SW 1271 (cell line): ENCODE measurements around the gene HES7.
"Not testable (repeated sequence)": the region's sequence is repeated elsewhere in the genome, so short reads cannot be mapped to it uniquely, and the experiment has no call there.

Source experiments
- DNase-seq, 2 experiments: peaks; one replicate each; lab custom pipeline; 2025; lab: John Stamatoyannopoulos, UW

The HES7 gene

DNA sequence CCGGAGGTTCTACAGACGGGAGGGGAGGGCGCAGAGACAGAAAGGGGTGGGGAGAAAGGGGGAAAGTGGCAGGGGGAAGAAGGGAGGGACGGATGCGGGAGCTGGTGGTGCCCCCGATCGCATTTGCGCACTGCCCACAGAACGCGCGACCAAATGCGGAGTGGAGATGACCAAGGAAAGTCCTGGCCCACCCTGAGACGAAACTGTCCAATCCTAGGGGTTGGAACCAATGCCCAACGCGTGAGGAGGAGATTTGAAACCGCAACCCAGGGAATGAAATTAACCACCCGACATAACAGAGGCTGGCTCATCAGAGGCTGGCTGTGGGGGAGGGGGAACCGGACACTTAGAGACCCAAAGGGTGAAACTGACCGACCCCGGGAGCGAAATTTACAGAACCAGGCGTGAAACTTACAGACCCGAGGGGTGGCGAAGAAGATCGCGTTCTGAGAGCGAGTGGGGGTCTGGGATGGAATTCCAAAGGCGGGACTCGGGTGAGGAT lies 1.4 kb downstream of the HES7 start:
- DNase-seq = peak; percentile 57 to 77

DNA sequence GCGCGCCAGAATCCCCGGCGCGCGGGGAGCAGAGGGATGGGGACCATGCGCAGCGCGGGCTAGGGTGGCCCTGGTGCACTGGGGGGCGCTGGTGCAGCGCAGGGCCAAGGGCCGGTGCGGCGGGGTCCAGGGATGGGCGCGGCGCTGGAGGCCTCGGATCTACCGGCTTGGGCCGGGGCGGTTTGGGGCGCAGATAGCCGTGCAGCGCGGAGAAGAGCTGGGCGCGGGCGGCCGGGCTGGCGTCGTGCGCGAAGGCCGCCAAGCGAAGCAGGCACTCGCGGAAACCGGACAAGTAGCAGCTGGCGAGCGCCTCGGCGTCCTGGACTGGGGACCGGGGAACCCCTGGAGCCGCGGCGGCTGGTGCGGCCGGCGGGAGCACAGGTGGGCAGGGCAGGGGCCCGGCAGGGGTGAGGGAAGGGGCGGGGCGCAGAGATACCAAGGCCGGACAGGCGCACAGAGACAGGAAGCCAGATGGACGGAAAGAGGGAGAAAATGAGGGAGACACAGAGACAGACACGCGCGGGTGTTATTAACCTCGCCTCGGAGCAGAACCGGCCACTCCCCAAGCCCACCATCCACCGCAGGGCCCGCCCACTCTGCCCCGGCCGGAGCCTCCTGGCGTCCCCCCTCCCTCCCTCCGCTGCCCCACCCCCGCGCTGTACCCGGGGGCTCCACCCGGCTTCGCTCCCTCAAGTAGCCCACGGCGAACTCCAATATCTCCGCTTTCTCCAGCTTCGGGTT lies 2.1 kb downstream of the HES7 start:
- peak; percentile 56 to 78 for DNase-seq

DNA sequence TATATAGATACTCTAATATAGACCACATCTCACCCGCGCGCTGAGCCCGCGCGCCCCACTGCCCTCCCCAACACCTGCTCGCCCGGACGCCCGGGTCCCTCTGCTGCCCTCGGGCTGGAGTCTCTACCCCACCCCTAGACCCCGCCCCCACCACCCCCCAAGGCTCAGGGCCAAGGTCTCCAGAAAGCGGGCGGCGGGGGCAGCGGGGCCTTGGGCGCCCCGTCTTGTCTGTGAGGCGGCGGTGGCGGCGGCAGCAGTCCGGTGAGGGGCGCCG lies 2.6 kb downstream of the HES7 start:
- DNase-seq = no peak

DNA sequence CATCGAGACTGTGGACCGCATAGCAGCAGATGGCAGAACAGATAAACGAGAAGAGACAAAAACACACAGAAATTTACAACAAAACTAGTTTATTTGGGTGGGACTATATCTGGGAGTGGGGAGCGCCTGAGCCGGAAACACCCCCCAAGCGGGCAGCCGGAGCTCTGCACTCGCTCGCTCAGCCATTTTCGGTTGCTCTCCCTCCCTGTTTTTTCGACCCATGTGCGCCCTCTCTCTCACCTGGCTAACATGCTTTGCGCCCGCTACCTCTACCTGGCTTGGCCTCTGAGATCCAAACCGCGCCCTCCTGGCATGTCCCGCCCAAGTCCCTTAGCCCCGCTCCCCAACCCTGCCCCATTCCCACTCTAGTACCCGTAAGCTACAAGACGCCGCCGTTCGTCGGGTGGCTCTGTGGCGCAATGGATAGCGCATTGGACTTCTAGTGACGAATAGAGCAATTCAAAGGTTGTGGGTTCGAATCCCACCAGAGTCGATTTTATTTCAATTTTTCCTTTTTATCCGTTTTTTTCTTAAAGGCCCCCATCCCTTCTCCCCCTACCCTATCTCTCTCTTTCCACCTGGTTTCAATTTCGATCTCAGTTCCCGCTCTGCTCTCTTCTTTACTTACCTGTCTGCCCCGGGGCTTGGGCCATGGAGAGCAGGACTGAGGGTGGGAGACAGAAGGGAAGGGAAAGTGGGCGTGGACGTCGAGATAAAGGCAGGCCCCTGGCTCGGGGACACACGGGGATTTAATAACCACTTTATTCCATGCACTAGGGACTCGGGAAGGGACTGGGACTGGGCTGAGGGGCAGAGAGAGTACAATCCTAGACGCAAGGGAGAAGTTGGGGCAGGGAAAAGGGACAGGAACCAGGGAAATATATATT lies 3.1 kb downstream of the HES7 start:
- DNase-seq = peak; percentile 74 to 87

DNA sequence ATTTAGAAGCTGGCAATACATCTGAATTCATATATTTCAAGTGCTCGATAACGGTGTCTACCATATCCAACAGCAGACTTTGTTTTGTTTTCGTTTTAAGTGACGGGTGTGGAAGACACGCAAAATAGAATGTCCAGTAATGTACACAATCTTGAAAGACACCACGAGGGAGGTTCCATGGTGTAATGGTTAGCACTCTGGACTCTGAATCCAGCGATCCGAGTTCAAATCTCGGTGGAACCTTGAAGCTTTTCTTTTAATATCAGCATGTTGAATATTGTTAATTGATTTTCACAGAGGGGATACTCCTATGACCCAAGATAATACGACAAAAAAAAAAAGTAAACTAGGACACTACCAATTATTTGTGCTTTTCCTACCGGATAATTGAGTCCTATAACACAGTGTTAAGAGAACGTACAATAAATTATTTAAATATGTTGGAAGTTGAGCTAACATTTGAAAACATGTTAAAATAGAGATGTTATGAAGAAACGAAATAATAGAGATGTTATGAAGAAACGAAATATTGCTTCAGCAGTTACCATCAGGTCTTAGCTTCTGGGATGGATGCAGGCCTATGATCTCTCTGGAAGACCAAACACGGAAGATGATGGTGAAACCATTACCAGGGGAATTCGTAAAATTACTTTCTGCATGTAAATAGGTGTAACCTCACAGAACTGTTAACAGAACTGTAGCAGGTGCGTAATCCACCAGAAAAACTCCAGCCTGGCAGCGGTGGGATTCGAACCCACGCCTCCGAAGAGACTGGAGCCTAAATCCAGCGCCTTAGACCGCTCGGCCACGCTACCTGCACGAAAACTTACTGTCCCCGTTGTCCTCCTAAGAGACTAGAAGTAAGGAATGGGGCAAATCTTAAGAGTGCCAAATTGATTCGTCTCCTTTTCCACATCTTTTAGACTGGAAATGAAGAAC lies 4.1 kb downstream of the HES7 start:
- DNase-seq = peak; percentile 90 to 93

DNA sequence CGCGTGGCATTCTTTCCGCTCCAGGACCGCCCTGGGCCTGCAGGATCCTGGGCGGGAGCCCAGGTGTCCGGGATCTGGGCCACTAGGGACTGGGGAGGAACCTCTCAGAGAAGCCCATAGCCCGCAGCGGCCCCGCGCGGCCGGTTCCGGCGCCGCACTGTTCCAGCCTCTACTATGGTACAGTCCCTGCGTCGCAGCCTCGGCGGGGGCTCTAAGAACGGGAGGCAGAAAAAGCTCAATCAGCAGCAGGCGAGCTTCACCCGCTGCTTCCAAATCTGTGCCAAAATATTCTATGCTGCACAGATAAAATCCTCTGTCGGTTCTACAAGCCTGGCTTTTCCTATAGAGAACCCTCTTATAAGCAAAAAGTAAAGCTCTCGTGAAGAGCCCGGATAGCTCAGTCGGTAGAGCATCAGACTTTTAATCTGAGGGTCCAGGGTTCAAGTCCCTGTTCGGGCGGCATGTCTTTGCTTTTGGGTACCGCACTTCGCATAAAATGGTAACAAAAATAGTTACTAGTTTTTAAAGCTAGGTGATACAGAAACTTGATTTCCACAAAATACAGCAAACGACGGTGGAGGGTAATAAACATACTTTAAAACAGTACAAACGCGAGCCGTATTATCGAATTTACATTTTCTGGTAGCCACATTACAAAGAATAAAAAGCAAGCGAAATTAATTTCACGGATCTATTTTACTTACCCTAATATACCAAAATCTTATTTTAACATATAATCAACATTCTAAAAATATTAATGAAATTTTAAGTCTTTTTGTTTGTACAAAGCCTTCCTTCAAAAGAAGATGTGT lies 4.9 kb downstream of the HES7 start:
- DNase-seq = peak; percentile 39 to 92

DNA sequence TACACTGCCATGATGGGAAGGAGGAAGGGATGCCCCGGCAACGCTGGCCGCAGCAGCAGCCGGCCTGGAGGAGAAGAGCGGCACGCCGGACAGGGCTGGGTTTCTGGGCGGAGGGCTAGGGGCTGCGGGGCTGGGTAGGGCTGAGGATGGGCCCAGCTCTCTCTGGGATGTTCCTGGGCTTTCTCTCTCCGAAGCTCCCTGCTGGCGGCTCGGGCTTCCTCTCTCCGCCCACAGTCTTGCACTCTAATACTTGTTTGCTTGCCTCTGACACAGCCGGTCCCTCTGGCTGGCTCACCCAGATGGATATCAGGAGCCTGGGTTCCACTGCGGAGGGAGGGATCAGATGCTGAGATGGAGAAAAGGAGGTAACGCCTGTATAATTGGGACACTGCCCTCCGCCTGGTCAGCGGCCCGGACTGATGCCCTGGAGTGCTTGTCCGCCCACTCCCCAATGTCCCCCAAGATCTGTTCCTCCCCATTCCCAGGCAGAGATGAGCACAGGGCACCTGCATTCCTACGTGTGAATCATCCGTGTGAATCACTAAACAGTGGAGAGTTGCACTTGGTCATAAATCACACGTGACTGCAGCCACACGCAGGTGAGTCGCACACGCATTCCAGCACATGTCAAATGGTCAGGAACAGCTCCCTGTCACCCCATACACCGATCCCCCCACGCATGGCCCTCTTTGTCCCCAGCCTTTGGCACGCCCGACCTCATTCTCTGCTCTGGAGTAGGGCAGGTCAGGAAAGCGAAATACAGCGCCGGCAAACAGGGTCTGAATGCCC lies 5.7 kb downstream of the HES7 start, which contains the start of gene ALOXE3:
Gene ALOXE3 (minus strand): TSS at position 535 of the 789 bp plus-strand sequence. CDS start 524 bp downstream, at position 11.
- peak in 1 of 2 experiments; percentile 65 for DNase-seq

DNA sequence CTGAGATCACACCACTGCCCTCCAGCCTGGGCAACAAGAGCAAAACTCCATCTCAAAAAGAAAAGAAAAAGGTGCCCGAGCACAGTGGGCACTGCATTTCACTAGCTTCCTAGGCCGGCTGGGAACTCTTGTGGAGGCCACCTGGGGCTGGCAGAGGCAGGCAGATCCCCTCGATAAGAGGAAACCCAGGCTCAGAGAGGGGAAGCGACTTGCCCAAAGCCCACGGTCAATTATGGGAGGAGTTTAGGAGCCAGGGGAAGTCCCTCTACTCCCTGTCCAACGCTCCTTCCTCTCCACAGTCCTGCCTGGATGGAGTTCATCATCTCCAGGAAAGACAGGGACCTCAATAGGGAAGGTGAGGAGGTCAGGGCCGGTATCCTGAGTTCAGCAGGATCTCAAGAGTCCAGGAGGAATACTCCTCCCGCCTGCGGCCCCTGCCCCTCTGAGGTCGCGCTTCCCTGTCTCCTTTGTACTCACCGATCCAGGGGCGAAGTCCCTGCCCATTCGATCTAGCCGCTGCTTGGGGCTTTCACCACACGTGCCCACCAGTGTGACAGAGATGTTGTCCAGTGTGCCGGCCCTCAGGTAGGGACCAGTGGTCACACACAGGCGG lies 6.4 kb downstream of the HES7 start:
- no peak for DNase-seq

DNA sequence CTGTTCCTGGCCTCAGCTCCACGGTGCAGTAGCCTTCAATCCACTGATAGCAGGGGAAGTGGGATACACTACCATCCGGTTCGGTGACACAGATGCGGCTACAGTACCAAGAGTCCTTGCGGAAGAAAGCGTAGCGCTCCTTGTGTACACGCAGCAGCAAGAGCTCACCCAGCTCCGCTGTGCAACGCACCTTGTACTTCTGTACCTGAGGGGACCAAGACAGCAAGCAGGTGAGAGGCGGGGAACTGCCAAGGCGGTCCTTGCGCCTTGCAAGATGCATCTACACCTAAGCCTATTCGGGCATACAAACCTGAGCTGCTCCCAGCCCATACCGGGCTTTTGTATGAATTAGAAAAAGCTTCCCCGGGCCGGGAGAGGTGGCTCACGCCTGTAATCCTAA lies 7.1 kb downstream of the HES7 start:
- no peak for DNase-seq

DNA sequence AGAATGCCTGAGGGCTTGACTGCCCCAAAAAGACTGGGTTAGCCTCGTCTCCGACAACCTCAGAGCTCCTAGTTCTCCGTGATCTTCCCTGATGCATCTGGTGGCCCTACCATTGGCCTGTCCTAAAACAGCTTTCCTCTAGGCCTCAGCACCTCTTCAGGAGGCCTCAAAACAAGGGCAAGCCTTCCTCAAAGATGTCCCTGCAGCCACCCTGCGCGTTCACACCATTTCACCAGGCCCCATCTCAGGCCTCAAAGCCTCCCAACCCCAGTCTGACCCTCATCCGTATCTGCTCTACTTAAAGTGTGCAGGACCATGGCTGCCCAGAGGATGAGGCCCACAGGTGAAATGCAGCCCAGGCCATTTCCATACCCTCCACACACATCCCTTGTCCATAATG lies 13.0 kb downstream of the HES7 start:
- no peak for DNase-seq

DNA sequence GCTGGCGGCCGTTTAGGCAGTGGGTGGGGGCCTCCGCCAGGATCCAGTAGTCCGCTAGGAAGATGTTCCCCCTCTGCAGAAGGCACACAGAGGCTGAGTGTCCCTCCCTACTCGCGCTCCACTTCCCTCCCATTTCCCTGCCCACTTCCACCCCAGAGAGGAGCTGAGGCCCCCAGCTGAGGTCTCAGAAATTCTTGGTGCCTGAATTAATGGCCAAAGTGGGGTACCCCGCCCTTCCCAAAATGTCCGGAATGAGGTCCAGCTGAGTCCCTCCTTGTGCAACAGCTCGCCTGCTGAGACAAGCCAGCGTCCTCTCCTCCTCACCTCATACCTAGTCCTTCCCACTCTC lies 13.5 kb downstream of the HES7 start:
- no peak for DNase-seq

DNA sequence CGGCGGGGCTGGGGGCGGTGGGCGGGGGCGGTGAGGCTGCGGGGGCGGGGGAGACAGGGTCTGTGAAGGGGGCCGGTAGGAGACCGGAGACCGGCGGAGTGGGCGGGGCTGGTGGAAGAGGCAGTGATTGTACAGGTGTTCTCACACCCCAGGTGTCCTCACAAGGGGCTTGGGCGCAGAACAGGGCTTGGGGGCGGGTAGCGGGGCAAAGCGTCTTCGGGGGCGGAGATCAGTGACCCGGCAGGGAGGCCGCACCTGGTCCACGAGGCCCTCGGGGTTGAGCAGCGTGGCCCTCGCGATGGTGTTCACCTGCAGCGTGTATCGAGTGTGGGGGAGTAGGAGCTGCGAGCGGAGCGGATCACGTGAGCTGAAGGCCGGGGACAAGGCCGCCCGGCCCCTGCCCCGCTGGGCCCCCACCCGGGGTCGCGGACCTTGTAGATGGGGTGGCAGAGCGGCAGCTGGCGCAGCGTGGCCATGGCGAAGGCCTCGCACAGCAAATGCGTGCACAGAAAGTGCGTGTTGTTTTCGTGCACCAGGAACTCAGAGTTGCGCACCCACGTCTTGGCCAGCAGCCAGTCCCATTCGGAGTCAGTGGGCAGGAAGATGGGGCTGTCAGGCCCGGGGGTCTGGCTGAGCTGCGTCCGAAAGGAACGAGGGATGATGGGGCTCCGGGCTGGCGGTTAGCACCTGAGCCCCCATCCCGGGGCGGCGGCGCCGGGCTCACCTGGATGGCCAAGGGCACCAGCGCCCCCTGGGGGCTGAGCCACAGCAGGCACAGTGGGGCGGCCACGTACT lies 14.0 kb downstream of the HES7 start:
- no peak for DNase-seq

DNA sequence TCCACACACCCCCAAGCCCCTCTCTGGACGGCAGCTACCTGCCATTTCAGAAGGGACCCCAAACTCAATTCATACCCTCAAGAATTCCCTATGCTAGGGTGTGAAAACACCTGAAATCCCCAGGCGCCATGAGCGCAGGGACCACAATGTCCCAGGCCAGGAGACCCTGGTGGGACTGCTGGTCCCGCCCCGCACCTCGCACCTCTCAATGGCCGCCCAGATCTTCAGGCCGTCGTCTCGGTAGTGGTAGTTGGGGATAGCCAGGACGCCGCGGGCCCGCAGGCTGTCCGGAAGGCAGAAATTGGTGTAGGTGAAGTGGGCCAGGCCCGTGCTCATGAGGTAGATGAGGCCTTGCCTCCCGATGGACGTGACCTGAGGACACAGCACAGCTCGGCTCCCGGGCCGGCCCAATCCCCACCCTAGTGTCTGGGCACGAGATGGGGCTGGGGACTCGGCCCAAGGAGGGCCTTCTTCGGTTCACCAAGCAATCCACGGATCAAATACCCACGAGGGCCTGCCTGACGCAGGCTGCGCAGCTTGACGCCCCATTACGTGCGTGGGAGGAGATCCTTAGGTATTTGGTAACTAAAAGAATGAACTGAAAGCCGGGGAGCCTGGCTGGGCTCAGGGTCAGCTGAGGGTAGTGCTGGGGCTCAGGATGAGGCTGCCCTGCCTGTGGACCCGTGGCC lies 14.8 kb downstream of the HES7 start:
- no peak for DNase-seq

DNA sequence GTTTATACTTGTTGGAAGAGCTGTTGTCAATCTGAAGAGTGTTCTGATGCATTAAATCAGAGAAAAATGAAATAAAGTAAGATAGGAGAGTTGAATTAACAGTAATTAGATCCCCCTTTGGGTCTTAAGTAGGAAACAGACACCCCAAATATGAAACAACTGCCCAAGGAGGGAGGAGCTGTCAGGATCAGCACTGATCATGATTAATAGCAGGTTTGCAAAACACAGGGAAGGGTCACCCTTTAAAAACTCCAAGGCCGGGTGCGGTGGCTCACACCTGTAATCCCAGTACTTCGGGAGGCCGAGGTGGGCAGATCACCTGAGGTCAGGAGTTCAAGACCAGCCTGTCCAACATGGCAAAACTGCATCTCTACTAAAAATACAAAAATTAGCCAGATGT lies 16.9 kb downstream of the HES7 start:
- DNase-seq = not testable (repeated sequence)

DNA sequence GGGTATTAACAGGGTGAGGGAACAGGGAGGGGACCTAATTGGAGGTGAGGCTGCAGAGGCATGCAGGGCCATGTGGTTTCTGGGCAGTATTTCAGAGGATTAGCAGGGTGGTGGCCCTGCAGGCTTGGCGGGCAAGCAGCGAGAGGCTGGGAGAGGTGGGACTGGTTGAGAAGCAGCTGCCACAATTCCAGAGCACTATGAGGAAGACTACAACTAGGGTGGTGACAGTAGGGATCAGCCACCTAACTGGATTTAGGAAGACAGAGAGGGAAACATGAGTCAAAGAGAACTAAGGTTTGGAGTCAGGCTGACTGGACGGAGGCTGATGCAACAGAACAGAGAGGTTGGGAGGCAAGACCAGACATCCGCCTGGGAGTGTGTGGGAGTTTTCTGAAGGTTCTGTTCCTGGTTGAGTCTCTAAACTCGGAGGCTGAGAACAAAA lies 17.9 kb downstream of the HES7 start:
- no peak for DNase-seq

DNA sequence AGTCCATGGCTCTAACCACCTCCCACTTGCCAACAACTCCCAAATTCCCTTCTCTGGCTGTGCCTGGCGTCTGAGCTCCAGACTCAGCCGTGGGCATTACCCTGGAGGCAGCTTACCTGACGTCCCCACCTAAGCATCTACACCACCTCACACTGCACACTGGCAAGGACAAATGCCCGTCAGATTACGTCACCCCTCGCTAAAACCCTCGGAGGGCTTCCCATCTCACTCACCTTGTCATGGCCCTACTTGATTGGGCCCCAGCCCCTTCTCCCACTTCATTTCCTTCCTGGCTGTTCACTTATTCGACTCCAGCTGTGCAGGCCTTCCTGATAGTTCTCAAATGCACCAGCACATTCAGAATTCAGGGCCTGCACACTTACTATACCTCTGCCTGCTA lies 19.0 kb downstream of the HES7 start:
- no peak for DNase-seq

DNA sequence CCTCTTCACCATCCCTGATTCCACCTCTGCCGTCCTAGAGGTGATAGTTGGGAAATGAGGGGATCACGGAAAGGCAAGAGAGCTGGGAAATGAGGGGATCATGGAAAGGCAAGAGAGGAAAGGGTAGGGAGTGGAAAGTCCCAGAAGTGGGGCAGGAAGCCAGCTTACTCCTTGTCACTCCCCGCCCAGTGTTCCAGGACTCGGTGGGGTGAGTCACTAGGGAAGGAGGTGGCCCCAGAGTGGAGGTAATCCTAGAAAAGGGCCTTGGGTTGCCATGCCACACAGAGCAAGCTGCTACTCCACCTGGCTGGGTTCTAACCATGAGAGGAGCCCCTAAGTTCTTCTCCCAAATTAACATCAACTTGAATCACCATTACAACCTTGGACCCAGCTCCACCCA lies 20.4 kb downstream of the HES7 start:
- no peak for DNase-seq

DNA sequence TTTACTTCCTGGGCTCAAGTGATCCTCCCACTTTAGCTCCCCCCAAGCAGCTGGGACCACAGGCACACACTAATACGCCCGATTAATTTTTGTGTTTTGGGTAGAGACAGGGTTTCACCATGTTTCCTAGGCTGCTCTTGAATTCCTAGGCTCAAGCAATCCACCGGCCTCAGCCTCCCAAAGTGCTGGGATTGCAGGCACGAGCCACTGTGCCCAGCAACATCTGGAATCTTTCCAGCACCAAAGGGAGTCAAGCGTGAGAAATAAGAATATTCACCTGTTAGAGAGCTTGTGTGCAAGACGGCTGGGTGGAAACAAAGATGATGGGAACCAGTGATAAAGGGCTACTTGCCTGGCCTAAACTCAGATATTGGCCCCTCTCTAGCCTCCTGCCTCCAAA lies 22.2 kb downstream of the HES7 start:
- no peak for DNase-seq

DNA sequence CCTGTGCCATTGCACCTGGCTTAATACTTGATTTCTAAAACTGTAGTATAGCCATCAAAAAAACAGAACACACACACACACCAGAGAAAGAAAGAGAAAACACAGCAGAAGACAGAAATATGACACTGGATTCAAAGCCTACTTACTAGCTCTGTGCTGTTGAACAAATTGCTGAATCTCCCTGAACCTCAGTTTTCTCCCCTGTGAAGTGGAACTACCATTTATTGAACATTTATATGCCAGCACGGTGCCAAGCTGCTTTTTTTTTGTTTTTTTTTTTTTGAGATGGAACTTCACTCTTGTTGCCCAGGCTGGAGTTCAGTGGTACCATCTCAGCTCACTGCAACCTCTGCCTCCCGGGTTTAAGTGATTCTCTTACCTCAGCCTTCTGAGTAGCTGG lies 23.1 kb downstream of the HES7 start:
- no peak for DNase-seq
